Calu3 (cell line): ENCODE data around the gene DKKL1. TPM values are rescaled to one million over a fixed set of nuclear protein-coding genes. Genes with fewer than 3 reads are reported as not detected.

ENCODE experiments used
- BruUV-seq: library from RNA; stranded (reverse); fragments of 400-500 nt; replicated peaks from 2 replicates; lab custom pipeline; 2021; lab: Mats Ljungman, UMichigan
- CTCF ChIA-PET: fragments of 300-600 bp; sonication (Branson Sonifier 250); formaldehyde crosslinking; loops from one replicate; lab custom pipeline; 2022; ENCODE audit warnings: antibody characterized with exemption; lab: Charles Lee
- DNase-seq: peaks from one replicate; pipeline ENCODE4 v3.0.0; 2022
- H3K27ac Mint-ChIP-seq: one replicate; pipeline ENCODE4 v1.8.0; 2022; ENCODE audit warnings: mixed read lengths; ENCODE audit not compliant: unreplicated experiment
- H3K27me3 Mint-ChIP-seq: one replicate; pipeline ENCODE4 v1.8.0; 2022; ENCODE audit warnings: mixed read lengths; ENCODE audit not compliant: unreplicated experiment
- H3K36me3 Mint-ChIP-seq: one replicate; pipeline ENCODE4 v1.8.0; 2022; ENCODE audit warnings: mild to moderate bottlenecking, moderate library complexity, mixed read lengths; ENCODE audit not compliant: insufficient read depth, unreplicated experiment
- H3K4me1 Mint-ChIP-seq: one replicate; pipeline ENCODE4 v1.8.0; 2022; ENCODE audit warnings: mild to moderate bottlenecking, low read depth, mixed read lengths; ENCODE audit not compliant: unreplicated experiment
- H3K4me3 Mint-ChIP-seq: one replicate; pipeline ENCODE4 v1.8.0; 2022; ENCODE audit warnings: mild to moderate bottlenecking, low read depth, moderate library complexity, mixed read lengths; ENCODE audit not compliant: unreplicated experiment
- H3K9me3 Mint-ChIP-seq: one replicate; pipeline ENCODE4 v1.8.0; 2022; ENCODE audit warnings: low read depth, mixed read lengths; ENCODE audit not compliant: unreplicated experiment
- CTCF ChIP-seq: fragments of 200-600 bp; IDR thresholded peaks from one replicate; pipeline ENCODE4 v1.8.0; 2022; ENCODE audit warnings: antibody characterized with exemption; ENCODE audit not compliant: unreplicated experiment
- intact Hi-C: fragments of 100-400 bp; cut with micrococcal nuclease; formaldehyde crosslinking; loops from one replicate; pipeline ENCODE4 v1.10.0; 2022; ENCODE audit not compliant: unreplicated experiment
- total RNA-seq: library from RNA; stranded (reverse); gene quantifications from 2 replicates; pipeline ENCODE4 v1.2.3, GENCODE V29; 2022

DKKL1 gene
- total RNA-seq, 1 experiment from 2014 or later = not detected

GRCh38 chr19:49339301-49340068, 24.2 kb upstream of the DKKL1 start:
- Mint-ChIP-seq H3K27me3 (peaks cover 65% of the 10 kb centered on the region), H3K4me3 (peak overlapping the region; percentile 56), H3K9me3 (no peaks in the 10 kb centered on the region), H3K27ac (no peak overlapping the region), H3K4me1 (peaks cover 10% of the 10 kb centered on the region), H3K36me3 (no peaks in the 10 kb centered on the region)
- CTCF ChIA-PET = no interaction called here
- DNase-seq = no peak
- intact Hi-C loops = no loop called here
- no TSS peak for BruUV-seq
- no peak for TF ChIP-seq CTCF

GRCh38 chr19:49340069-49340864, 23.4 kb upstream of the DKKL1 start:
- Mint-ChIP-seq H3K27me3 (peaks cover 58% of the 10 kb centered on the region), H3K4me3 (peak overlapping the region; percentile 56), H3K4me1 (peaks cover 10% of the 10 kb centered on the region), H3K9me3 (no peaks in the 10 kb centered on the region), H3K27ac (no peak overlapping the region), H3K36me3 (no peaks in the 10 kb centered on the region)
- no TSS peak for BruUV-seq
- CTCF ChIA-PET = no interaction called here
- peak; percentile 67 for DNase-seq
- intact Hi-C loops = no loop called here
- no peak for TF ChIP-seq CTCF

- Mint-ChIP-seq H3K4me1 (peaks cover 10% of the 10 kb centered on the region), H3K27ac (no peak overlapping the region), H3K9me3 (no peaks in the 10 kb centered on the region), H3K27me3 (peaks cover 49% of the 10 kb centered on the region), H3K4me3 (peak overlapping the region; percentile 56), H3K36me3 (no peaks in the 10 kb centered on the region)
- DNase-seq = no peak
- no TSS peak for BruUV-seq
- intact Hi-C loops = no loop called here
- CTCF ChIA-PET = interaction anchor here (0.5 kb wide), 1 partner anchor 35 kb away, joined by 5 read pairs; no protein-coding TSS in a partner anchor
- no peak for TF ChIP-seq CTCF
Observed at GRCh38 chr19:49340865-49341718, 22.6 kb upstream of the DKKL1 start.

- intact Hi-C loops = no loop called here
- Mint-ChIP-seq H3K4me1 (peaks cover 10% of the 10 kb centered on the region), H3K27me3 (peaks cover 37% of the 10 kb centered on the region), H3K9me3 (no peaks in the 10 kb centered on the region), H3K4me3 (no peak overlapping the region), H3K27ac (no peak overlapping the region), H3K36me3 (no peaks in the 10 kb centered on the region)
- no peak for TF ChIP-seq CTCF
- CTCF ChIA-PET = no interaction called here
- DNase-seq = no peak
- BruUV-seq = no TSS peak
Observed at GRCh38 chr19:49342291-49342721, 21.4 kb upstream of the DKKL1 start.
